ENCODE data around the gene KIAA0513. TPM values are rescaled to one million over a fixed set of nuclear protein-coding genes. Genes with fewer than 3 reads are reported as not detected.

Gene KIAA0513
- total and polyA plus RNA-seq, 10 of the 15 experiments (the other 5 are each of a cell fraction or from before 2014, with no cell fraction given) = 0.14 to 5.8 (median 2.0) TPM

- CTCF ChIA-PET = interaction anchor here (1.1 to 4.2 kb wide), 9 partner anchors 9 to 605 kb away, joined by 3 to 26 read pairs (median 7); no protein-coding TSS in a partner anchor
- POLR2A ChIA-PET = interaction anchor here (0.5 kb wide), 1 partner anchor 102 kb away, joined by 3 read pairs; no protein-coding TSS in a partner anchor
- RAD21 ChIA-PET (ENCODE audit: unreplicated experiment) = interaction anchor here (1.1 to 1.5 kb wide), 4 partner anchors 60 to 195 kb away, joined by 3 to 10 read pairs (median 7); no protein-coding TSS in a partner anchor
- no peaks in the 10 kb centered on the region for H3K27me3 ChIP-seq (replicated peaks in 1 of 2; ENCODE audit: control insufficient read depth in 2 of 2, insufficient read depth in 2 of 2, low read length in 1 of 2)
- H4K20me1 ChIP-seq (ENCODE audit: control insufficient read depth, insufficient read depth) = no peaks in the 10 kb centered on the region
- no peak for FAIRE-seq
- H3K9me3 ChIP-seq (replicated peaks; ENCODE audit: control insufficient read depth, insufficient read depth, low read length) = no peaks in the 10 kb centered on the region; the same call in 2 of the 3 replicates
- no peak overlapping the region for H3K4me3 ChIP-seq
- no peak for DNase-seq (ENCODE audit: low read depth, low spot score)
- no peak overlapping the region for H3K27ac ChIP-seq (ENCODE audit: control insufficient read depth, insufficient read depth)
- no peak for TF ChIP-seq TARDBP (IDR thresholded peaks at IDR 0.05; ENCODE audit: borderline replicate concordance)
- ATAC-seq = no peak
- BruUV-seq (replicated peaks) = no TSS peak
- 52% methylated on average over 13 of the region's 14 CpGs for WGBS (ENCODE audit: insufficient coverage, insufficient replicate concordance, low lambda C conversion rate, missing lambda C conversion rate)
- no peak overlapping the region for H2AFZ ChIP-seq (ENCODE audit: control insufficient read depth, low read depth, low read length)
- no peaks in the 10 kb centered on the region for H3K79me2 ChIP-seq (ENCODE audit: control insufficient read depth, insufficient read depth, low read length)
- SMC1A ChIA-PET (ENCODE audit: uncharacterized antibody, unreplicated experiment) = interaction anchor here (1.1 to 1.6 kb wide), 4 partner anchors 8 to 188 kb away, joined by 4 to 10 read pairs (median 6); no protein-coding TSS in a partner anchor
- H3K4me2 ChIP-seq (ENCODE audit: control insufficient read depth, insufficient read depth) = no peak overlapping the region
- intact Hi-C loops (cut with micrococcal nuclease; ENCODE audit: unreplicated experiment) (loop anchor here (10.0 kb wide), 2 partner anchors 161 to 221 kb away; no protein-coding TSS in a partner anchor), in situ Hi-C loops (cut with MboI) (no loop called here)
- no peaks in the 10 kb centered on the region for H3K36me3 ChIP-seq (ENCODE audit: control insufficient read depth in 2 of 2, insufficient read depth in 2 of 2, low read length in 1 of 2)
- peaks cover 2% of the 10 kb centered on the region; the same call in 1 of the 2 replicates for H3K4me1 ChIP-seq (ENCODE audit: control insufficient read depth, insufficient read depth, low read length)
- no peak overlapping the region for H3K9ac ChIP-seq (ENCODE audit: control insufficient read depth, insufficient read depth, low read length)
Observed at GRCh38 chr16:85113913-85114312, 86.3 kb downstream of the KIAA0513 start.

- in situ Hi-C loops (cut with MboI) = no loop called here
- ChIA-PET SMC1A (ENCODE audit: uncharacterized antibody, unreplicated experiment) (interaction anchor here (0.6 to 1.6 kb wide), 23 partner anchors 10 to 501 kb away, joined by 3 to 10 read pairs (median 4); no protein-coding TSS in a partner anchor), CTCF (interaction anchor here (0.6 to 4.2 kb wide), 61 partner anchors 9 to 607 kb away, joined by 3 to 28 read pairs (median 4); no protein-coding TSS in a partner anchor), POLR2A (interaction anchor here (0.7 kb wide), 1 partner anchor 14 kb away, joined by 5 read pairs; no protein-coding TSS in a partner anchor), RAD21 (ENCODE audit: unreplicated experiment) (interaction anchor here (0.6 to 1.8 kb wide), 25 partner anchors 10 to 439 kb away, joined by 3 to 16 read pairs (median 5); no protein-coding TSS in a partner anchor)
- WGBS (ENCODE audit: insufficient coverage, insufficient replicate concordance, low lambda C conversion rate, missing lambda C conversion rate) = 8% methylated on average over 20 of the region's 20 CpGs
- no peaks in the 10 kb centered on the region for H3K79me2 ChIP-seq (ENCODE audit: control insufficient read depth, insufficient read depth, low read length)
- FAIRE-seq (peak; percentile 89), DNase-seq (ENCODE audit: low read depth, low spot score) (peak; percentile 56), ATAC-seq (peak; percentile 95)
- BruUV-seq (replicated peaks) = no TSS peak
- no peaks in the 10 kb centered on the region for H4K20me1 ChIP-seq (ENCODE audit: control insufficient read depth, insufficient read depth)
- H3K36me3 ChIP-seq (ENCODE audit: control insufficient read depth in 2 of 2, insufficient read depth in 2 of 2, low read length in 1 of 2) = no peaks in the 10 kb centered on the region
- H3K4me1 ChIP-seq (ENCODE audit: control insufficient read depth, insufficient read depth, low read length) = peaks cover 2% of the 10 kb centered on the region; the same call in 1 of the 2 replicates
- H3K27ac ChIP-seq (ENCODE audit: control insufficient read depth, insufficient read depth) = peak overlapping the region; percentile 42; the same call in 1 of the 2 replicates
- intact Hi-C loops (cut with micrococcal nuclease; ENCODE audit: unreplicated experiment) = loop anchor here (1.0 to 10.0 kb wide), 7 partner anchors 112 to 495 kb away; no protein-coding TSS in a partner anchor
- H3K27me3 ChIP-seq (replicated peaks in 1 of 2; ENCODE audit: control insufficient read depth in 2 of 2, insufficient read depth in 2 of 2, low read length in 1 of 2) = no peaks in the 10 kb centered on the region
- no peaks in the 10 kb centered on the region; the same call in 2 of the 3 replicates for H3K9me3 ChIP-seq (replicated peaks; ENCODE audit: control insufficient read depth, insufficient read depth, low read length)
- H3K4me3 ChIP-seq = no peak overlapping the region
- H3K9ac ChIP-seq (ENCODE audit: control insufficient read depth, insufficient read depth, low read length) = no peak overlapping the region
- H2AFZ ChIP-seq (ENCODE audit: control insufficient read depth, low read depth, low read length) = peak overlapping the region; percentile 59
- peak overlapping the region; percentile 50; the same call in 1 of the 2 replicates for H3K4me2 ChIP-seq (ENCODE audit: control insufficient read depth, insufficient read depth)
- peak; percentile 60; the same call in 1 of the 3 replicates for TF ChIP-seq POU2F2 (IDR thresholded peaks at IDR 0.05; ENCODE audit: borderline replicate concordance, low read depth, low read length)
- peak; percentile 41 for TF ChIP-seq RELA (IDR thresholded peaks at IDR 0.05; ENCODE audit: borderline replicate concordance, partially characterized antibody)
- no peak for TF ChIP-seq CBX3 (IDR thresholded peaks at IDR 0.05; ENCODE audit: borderline replicate concordance, low read depth)
- peak; percentile 66; the same call in 1 of the 2 replicates for TF ChIP-seq FOXM1 (IDR thresholded peaks at IDR 0.05; ENCODE audit: low read depth, low read length)
- TF ChIP-seq IKZF1 (conservative IDR thresholded peaks at IDR 0.05) = peak; percentile 47
- no peak for TF ChIP-seq EZH2 (IDR thresholded peaks at IDR 0.05; ENCODE audit: borderline replicate concordance, control insufficient read depth, low read depth, low read length)
- peak; percentile 63; the same call in 1 of the 2 replicates for TF ChIP-seq RUNX3 (IDR thresholded peaks at IDR 0.05; ENCODE audit: low read length)
- no peak for TF ChIP-seq ZNF274 (IDR thresholded peaks at IDR 0.05; ENCODE audit: insufficient read depth, insufficient read length)
- TF ChIP-seq KLF5 (IDR thresholded peaks at IDR 0.05; ENCODE audit: partially characterized antibody) = peak; percentile 35
- no peak for TF ChIP-seq ZZZ3 (IDR thresholded peaks at IDR 0.05; ENCODE audit: control insufficient read depth, insufficient read length, low read depth)
- 0 out of 2 replicates have a peak, but pooled peaks have one; percentile 22 for TF ChIP-seq EED (IDR thresholded peaks at IDR 0.05; ENCODE audit: low read depth)
- TF ChIP-seq YBX1 (IDR thresholded peaks at IDR 0.05) = peak; percentile 53; the same call in 1 of the 2 replicates
- no peak for TF ChIP-seq RCOR1 (conservative IDR thresholded peaks at IDR 0.05; ENCODE audit: low read depth, low read length)
- no peak for TF ChIP-seq LARP7 (IDR thresholded peaks at IDR 0.05)
- no peak for TF ChIP-seq NFXL1 (IDR thresholded peaks at IDR 0.05; ENCODE audit: borderline replicate concordance)
- peak; percentile 52; a peak in 2 of 4 replicates for TF ChIP-seq BHLHE40 (IDR thresholded peaks at IDR 0.05; ENCODE audit: borderline replicate concordance in 1 of 2, low read depth in 2 of 2, low read length in 1 of 2)
Observed at GRCh38 chr16:85114909-85115567, 87.4 kb downstream of the KIAA0513 start.

Measured in GM12878 (cell line).